Stimulated activated CD8-positive, alpha-beta memory T cell treated with anti-CD3 and anti-CD28 coated beads, Interleukin-15, amount 100 ng/mL, for 1 hour (primary cell): ENCODE results near the gene ARL6IP4.

Experiments
- DNase-seq: peaks from one replicate; pipeline ENCODE4 v3.0.0-alpha.2; 2020; ENCODE audit warnings: low read depth

Gene ARL6IP4

DNA sequence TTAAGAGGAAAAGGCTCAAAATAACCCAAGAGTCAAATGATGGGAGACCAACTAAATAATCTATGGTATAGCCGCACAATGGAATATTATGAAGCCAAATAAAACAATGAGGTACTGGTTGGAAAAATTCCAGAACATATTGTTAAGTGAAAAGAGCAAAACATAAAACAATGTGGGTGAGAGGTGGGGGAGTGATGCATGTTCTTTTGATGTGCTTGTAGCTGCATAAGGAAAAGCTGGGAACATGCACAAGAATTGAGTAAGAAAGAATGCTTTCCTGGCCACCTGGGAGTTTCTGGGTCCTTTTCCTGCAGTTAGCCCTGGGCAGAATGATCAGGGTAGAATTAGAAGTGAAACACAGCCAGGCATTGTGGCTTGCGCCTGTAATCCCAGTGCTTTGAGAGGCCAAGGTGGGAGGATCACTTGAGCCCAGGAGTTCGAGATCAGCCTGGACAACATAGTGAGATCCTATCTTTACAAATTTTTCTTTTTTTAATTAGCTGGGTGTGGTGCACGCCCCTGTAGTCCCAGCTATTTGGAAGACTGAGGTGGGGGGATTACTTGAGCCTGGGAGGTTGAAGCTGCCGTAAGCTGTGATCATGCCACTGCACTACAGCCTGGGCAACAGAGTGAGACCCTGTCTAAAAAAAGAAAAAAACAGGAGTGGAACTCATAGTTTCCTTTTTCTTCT is 22.1 kb upstream of the ARL6IP4 start:
- DNase-seq: no peak

DNA sequence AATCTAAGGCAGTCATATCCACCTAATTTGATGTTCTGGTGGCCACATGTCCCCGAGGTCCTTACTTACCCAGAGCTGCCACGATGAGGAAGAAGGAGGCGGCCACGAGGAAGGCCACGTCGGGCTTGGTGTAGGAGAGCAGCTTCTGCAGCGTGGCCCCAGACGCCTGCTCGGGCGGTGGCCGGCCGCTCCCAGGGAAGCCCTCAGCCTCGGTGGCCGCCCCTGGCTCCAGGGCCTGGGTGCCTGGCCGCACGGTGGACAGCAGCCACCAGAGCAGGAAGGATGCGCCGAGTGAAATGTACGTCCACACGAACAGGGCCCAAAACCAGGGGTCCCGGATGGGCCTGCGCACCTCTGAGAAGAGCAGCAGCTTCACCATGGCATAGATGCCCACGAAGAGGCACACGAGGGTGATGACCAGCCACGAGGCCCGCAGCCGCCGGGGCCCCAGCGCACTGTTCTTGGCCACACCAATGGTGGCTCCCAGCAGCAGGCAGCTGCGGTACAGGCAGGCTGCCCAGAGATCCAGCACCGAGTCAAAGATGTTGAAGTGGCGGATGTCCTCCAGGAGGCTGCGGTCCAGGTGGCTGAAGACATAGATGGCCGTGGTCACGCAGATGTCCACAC is 20.8 kb upstream of the ARL6IP4 start:
- no peak for DNase-seq

DNA sequence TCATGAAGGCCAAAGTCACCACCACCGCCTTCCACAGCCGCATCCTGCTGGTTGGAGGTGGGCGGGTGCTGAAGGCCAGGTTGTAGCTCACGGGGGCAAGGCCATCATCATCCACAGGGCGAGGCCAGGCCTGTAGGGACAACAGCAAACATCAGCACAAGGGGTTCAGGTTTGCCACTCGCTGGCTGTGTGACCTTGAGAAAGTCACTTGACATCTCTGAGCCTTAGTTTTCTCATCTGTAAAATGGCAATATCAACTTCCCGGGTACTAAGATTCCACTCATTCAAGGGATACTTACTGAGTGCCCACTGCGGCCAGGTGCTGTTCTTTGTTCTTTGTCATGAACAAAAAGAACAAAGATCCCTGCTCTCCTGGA is 20.3 kb upstream of the ARL6IP4 start:
- no peak for DNase-seq

DNA sequence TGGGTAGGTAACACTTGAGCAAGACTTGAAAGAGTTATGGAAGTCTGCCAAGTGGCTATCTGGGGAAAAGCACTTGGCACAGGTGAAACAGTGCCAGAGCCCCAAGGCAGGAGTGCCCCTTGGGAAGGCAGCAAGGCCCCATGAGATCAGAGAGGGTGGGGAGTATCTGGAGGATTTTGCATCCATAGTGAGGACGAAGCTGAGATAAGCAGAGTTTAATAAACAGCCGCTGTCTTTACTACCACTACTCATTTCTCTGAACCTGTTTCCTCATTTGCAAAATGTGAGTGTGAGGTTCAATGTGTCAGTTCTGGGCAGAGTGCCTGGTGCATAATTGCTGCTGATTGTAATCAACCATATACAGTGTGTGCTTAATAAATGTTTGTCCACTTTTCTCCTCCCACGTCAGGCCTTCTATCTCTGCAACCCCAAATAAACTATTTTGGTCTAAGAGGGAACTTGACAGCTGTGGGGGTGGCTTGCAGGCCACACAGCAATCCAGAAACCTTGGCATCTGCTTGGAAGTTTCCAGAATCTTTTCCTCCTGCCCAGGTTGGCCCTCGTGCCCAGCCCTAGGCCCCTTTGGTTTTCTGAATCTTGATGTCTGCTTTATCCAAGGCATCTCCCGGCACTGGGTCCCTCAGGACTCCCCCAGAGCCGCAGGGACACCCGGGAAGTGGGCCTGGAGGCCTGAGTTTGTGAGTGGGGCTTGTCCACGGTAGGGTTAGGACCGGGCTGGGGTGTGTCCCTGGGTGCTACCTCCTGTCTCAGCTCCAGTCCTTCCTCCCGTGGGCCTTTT is 18.8 kb upstream of the ARL6IP4 start:
- no peak for DNase-seq

DNA sequence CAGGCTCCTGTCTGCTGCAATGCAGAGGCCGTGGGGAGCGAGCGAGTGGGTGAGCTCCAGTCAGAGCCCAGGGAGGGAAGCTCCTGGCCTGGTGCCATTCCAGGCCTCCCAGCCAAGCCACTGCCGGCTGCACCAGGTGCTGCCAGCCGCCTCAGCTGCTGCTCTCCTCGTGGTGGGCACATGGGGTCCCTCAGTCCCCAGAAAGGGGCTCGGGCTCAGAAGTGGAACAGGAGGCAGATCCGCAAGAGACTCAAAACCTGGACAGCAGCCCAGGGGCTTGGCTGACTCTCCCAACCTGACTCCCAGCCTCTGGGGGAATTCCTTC is 16.6 kb upstream of the ARL6IP4 start:
- DNase-seq: no peak

DNA sequence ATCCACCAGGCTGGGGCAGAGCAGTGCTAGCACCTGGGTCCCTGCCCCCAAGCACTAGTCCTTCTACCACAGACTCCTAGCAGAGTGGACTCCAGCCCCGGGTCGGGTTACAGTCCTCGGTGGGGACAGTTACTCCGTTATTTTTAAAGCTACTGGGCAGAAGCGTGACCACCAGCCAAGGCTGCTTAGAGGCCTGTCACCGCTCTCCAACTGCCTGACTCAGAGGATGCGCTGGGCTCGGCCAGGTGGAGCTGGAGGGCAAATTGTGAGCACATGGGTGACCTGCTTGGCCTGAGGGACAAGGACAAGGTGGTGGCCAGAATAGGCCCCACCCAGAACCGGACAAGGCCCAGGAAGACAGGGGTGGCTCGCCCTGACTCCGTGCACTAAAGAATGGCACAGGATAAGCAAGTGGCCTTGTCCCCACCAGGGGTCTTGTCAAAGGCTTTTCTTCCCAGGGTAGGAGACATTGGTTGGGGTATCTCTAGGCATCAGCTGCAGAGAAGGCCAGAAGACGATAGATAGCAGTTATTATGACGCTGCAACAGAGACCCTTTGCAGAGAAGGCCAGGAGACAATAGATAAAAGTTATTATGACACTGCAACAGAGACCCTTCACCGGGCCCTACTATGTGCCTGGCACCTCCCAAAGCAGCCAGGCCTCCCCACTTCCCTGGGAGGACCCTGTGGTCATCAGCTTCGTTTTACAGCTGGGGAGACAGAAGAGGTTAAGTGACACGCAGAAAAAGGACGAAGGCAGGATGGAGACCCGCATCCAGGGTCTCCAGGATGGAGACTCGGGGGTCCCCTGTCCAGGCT is 15.8 kb upstream of the ARL6IP4 start:
- no peak for DNase-seq

DNA sequence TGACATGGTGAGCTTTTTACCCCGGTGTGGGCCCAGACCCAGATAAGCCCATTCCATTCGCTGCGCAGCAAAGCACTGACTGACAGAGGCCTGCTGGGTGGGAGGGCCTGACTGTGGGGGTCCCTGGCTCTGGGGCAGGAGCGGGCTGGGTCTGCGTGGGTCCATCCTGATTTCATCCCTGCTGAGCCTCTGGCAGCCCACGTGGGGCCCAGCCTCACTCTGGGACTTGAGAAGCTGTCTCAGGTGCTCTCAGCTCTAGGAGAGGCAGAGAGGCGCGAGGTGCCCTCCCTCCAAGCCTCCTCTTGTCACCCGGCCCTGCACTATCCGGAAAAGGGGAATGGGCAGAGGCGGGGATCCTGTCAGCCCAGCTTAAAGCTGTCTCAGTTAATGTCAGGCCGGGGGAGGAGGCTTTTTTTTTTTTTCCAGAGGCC is 15.1 kb upstream of the ARL6IP4 start:
- DNase-seq: no peak

DNA sequence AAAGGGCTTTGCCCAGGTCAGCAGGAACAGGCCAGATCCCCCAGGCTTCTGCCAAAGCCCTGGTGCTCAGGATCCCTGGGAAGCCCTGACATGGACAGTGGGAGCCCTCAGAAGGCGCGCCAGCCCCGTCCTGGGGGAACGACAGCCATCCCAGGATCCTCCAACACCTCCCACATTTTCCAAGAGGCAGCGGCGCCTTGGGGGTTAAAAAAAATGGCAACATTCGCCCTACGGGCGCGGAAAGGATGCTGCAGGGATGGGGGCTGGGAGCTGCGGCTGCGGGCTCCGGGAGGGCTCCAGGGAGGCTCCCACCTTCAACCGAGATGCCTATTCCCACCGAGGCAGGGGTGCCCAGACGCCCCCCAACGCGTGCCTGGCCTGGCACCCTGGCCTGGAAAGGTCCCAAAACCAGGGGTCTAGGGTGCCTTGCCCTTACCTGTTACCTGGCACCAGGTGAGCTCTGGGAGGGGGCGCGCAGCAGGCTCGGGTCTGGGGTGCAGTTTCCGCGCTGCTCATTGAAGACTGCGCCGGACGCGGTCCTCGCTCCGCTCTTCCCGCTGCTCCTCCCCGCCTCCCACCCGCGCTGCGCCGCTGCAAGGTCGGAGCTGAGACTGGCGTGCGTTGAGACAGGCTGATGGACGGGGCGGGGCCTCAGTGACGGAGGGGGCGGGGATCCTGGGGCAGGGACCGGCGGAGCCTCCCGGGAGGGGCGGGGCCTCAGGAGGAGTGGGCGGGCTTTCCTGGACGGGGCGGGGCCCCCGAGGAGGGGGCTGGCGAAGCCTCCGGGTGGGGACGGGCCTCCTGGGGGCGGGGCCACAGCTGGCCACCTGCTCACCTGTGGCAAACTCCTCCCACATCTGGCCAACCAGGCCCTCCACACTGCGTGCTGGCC is 14.4 kb upstream of the ARL6IP4 start, which contains the start of gene ABCB9:
ABCB9 (minus strand) TSS at position 613 of the 892 bp plus-strand sequence. CDS start 6,228 bp downstream, outside the sequence.
- DNase-seq: peak; percentile 91

DNA sequence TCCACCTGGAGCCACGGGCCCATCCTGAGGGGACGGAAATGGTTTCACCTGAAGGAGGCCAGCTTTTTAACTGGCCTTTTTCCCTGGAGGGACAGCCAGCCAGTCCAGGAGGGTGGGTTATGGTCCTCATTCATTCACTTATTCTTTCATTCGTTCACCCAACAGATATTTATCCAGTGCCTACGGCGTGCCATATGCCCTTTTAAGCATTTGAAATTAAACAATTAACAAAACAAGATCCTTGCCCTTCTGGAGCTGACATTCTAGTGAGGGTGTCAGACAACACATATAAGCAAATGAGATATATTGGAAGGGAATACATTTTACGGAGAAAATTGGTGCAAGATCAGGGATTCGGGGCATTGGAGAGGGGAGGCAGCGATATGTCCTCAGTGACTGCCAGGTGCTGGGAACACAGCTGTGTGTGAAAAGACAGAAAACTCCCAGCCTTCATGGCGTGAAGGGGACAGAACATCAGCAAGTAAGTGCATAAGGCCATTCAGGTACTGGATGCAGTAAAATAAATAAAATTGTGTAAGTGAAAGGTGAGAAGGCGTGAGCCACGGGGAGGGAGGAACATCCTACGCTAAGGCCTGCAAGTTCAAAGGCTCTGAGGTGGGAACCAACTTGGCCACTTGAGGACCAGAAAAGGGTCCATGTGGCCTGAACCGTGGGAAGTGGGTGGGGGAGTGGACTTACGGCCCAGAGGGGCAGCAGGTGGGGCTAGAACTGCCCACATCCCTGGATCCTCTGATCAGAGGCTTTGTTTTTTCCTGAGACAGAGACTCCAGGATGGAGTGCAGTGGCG is 13.5 kb upstream of the ARL6IP4 start:
- no peak for DNase-seq

DNA sequence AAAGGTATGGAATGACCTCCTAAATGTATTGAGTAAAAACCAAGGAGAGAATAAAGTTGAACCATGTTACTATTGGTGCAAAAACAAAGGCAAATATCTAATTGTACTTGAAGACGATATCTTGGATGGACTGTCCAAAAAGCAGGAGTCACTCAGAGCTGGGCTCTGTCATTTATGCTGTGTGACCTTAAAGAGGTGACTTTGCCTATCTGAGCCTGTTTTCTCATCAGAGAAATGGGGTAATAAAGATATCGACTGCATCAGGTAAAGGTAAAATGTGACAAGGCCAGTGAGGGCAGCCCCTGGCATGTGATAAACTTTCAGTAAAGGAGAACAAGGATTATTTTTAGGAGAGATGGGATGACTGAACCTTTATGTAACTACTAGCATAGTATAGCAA is 12.4 kb upstream of the ARL6IP4 start:
- no peak for DNase-seq

DNA sequence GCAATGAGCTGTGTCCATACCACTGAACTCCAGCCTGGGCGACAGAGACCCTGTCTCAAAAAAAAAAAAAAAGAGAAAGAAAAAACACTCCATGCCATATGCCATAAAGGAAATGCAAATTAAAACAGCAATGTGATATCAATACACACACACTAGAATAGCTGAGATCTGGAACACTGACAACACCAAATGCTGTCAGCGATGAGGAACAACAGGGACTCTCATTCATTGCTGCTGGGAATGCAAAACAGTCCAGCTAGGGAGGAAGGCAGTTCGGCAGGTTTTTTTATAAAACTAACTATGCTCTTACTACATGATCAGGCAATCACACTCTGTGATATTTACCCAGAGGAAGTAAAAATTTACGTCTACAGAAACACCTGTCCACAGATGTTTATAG is 10.8 kb upstream of the ARL6IP4 start:
- DNase-seq: no peak

DNA sequence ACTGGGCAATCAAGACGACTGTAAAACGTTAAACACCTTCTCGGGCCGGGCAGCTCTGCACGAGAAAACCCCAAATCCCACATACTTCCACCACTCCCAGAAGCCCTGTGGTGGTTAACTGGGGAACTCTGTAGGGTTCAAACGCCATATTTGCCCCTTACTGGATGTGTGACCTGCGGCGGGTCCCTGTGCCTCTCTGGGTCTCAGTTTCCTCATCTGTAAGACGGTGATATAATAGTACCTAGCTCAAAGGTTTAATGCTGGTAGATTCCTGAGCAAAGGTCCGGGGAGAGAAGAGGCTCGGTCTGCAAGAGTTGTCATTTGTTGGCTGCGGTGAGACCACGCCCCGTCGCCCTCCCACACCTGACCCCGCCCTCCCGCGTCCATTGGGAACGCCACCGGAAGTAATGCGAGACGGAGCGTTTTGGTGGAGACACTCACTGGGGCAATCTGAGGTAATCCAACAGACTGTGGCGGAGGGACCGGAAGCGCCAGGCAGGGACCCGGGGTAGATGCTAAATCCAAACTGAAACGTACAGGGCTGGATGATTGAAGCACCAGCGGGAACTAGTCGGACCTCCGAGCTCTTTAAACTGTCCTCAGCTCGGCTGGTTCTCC is 6.1 kb upstream of the ARL6IP4 start:
- peak; percentile 99 for DNase-seq

DNA sequence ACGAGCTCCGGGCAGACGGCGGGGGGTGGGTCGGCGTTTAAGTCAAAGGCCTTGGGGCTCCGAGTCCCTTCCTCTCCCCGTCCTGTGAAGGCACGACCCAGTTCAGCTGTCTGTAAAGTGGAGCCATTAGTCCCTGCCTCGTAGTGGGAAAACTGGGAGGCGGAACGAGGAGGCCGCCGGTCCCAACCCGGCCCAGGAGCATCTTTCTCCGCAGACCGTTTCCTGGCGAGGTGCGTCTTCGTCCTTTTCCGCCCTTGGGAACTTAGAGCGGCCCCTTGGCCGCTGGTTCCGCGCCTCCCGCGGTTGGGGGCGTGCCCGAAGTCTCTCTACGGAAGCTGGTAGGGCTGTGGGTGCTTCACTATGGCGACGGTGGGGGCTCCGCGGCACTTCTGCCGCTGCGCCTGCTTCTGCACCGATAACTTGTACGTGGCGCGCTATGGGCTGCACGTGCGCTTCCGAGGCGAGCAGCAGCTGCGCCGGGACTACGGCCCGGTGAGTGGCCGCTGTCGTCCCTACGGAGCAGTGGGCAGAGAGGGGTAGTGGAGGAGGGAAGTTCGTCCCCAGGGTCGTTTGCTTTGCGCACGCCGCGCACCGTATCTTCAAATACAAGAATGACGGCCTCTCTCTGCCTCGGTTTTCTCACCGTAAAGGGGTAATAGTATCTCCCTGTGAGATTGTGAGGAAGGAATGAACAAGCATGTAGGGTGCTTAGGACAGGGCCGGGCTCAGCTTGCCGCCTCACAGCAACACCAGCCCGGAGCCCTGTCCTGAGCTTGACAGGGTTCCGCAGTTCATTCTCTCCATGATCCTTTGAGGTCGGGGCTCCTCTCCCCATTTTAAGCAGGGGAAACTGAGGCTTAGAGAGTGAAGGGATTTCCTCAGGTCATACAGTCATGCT is 5.3 kb upstream of the ARL6IP4 start, which contains the start of gene OGFOD2:
OGFOD2 (plus strand) TSS at position 353 of the 898 bp plus-strand sequence; CDS start at position 361, 8 bp downstream.
- peak; percentile 86 for DNase-seq

DNA sequence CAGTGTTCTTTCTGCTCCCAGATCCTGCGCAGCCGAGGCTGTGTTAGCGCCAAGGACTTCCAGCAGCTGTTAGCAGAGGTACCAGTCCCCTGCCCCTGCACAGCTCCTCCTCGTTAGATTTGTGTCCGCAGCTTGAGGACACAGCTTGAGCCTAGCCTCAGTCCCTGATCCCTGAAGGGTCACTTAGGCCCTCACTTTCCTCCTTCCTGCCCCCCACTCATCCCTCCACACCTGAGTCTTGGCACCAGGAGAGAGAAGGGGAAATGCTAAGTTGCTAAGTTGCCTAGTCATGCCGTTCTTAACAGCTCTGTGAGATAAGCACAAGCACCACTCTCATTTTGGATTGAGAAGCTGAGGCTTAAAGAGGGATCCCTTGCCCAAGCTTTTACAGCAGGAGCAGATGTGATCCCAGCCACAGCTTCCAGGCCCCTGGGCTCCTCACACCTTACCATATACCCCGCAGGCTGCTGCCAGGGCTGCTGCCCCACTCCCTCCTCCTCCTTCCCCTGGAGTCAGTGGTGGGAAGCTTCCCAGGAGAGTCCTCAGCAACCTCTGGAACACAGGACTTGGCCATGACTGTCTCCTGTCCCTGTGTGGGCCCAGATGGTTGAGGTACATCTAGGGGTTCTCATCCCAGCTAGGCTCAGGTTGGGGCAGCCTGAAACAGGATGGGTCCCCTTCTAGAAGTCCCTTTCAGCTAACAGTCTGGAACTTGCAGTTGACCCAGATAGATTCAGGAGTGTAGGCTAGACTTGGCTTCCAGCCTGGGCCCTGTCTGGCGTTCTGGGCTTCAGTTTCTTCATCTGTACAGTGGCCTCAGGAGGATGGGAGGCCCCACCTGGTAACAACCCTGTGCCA is 4.5 kb upstream of the ARL6IP4 start:
- DNase-seq: no peak

DNA sequence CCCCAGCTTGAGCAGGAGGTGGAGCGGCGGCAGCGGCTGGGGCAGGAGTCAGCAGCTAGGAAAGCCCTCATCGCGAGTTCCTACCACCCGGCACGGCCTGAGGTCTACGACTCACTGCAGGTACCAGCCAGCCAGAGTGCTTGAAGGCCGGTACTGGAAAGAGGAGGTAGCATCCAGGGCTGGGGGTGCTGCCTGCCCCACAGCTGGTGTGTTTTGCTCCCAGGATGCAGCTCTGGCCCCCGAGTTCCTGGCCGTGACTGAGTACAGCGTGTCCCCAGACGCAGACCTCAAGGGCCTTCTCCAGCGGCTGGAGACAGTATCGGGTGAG is 3.9 kb upstream of the ARL6IP4 start:
- no peak for DNase-seq

DNA sequence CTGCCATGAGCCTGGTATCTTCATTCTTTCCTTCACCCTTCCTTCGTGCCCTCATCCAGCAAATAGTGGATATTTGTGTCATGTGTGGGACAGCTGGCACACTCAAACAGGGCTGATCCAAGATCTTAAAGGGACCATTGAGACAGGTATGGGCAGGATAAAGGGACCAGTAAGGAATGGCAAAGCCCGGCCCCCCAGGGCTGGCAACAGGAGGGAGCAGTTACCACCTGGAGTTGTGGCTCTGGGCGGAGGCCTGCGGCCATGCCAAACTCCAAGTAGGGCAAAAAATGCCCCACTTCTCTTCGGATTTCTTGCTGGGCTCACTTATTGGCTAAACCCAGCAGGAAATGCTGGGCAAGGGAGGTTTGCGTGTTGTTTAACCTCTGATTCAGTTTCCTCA is 3.3 kb upstream of the ARL6IP4 start:
- DNase-seq: no peak

DNA sequence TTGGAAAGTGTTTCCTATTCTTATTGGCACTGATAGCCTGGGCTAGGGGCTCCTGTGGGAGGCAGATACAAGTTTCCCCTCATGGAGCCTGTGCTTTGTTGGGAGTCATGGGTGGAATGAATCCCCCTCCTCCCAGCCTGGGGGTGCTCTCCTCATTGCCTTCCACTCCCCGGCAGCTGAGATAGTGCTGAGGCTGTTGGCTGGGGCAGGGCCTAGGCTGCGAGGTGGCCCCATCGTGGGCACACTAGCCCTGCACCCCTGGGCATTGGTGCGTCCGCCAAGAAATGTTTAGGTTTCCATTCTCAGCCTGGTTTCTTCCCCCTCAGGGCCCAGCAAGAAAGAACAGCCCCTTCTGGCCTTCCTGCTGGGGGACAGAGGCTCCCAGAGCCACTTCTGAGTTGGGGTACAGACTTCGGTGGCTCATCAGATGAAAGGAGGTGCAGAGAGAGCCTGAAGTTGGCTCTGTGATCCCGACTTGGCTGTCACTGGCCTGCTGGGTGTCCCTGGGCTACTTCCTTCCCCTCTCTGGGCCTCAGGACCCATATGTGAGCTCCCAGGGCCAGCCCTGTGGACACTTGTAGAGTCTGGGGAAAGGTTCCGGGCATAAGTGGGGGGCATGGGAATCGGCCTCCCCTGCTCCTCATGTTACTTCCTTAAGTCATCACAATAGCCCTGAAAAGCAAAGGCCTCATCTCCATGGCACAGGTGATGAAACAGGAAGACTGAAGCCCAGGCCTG is 2.7 kb upstream of the ARL6IP4 start:
- no peak for DNase-seq
